Fibroblast of pulmonary artery (primary cell): ENCODE measurements around the gene PTP4A1.

Experiments used
- DNase-seq: peaks from one replicate; pipeline ENCODE4 v3.0.0-alpha.2; 2010; ENCODE audit warnings: low read depth
- H3K4me3 ChIP-seq: replicated peaks from 2 replicates; pipeline ENCODE4 v1.5.1; 2011; ENCODE audit warnings: low read depth, mild to moderate bottlenecking, control low read depth, low read length, moderate library complexity
- TF ChIP-seq, protein P1 (sequence below): IDR thresholded peaks from 2 replicates; pipeline ENCODE4 v1.5.1; 2011; ENCODE audit warnings: mild to moderate bottlenecking, control low read depth, low read length, inconsistent platforms; ENCODE audit errors: missing control alignments

The PTP4A1 gene

DNA sequence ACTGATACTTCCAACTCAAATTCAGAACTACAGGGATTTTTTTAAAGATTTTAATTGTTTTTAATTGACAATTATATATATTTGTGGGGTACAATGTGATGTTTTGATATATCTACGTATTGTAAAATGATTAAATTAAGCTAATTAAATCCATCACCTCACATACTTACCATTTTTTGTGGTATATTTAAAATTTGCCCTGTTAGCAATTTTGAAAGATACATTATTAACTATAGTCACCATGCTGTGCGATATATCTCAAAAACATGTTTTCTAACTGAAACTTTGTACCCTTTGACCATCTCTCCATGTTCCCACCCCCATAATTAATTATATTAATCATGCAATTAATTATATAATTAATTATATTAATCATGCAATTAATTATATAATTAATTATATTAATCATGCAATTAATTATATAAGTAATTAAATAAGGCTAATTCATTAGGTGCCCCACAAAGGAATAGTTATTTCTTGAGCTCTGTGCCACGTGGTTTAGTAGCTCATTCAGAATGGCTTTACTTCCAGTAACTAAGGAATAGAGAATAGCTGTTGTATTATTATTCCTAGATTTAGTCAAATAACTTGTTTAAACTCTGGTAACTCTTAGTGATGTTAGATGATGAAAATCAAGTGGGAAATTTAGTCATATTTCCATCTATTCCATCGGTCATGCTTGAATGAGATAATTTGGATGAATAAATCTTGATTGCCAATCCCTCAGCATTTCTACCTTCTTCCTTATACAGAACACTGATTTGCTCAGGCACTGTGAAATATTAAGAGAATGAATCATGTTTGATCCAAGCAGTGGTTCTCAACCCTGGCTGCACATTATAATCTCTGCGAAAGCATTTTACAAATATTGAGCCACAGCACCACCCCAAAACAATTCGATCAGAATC is 25.1 kb downstream of the PTP4A1 start:
- peak; percentile 8 for DNase-seq
- H3K4me3 ChIP-seq = peak overlapping the region; percentile 69
- TF ChIP-seq, protein P1, sequence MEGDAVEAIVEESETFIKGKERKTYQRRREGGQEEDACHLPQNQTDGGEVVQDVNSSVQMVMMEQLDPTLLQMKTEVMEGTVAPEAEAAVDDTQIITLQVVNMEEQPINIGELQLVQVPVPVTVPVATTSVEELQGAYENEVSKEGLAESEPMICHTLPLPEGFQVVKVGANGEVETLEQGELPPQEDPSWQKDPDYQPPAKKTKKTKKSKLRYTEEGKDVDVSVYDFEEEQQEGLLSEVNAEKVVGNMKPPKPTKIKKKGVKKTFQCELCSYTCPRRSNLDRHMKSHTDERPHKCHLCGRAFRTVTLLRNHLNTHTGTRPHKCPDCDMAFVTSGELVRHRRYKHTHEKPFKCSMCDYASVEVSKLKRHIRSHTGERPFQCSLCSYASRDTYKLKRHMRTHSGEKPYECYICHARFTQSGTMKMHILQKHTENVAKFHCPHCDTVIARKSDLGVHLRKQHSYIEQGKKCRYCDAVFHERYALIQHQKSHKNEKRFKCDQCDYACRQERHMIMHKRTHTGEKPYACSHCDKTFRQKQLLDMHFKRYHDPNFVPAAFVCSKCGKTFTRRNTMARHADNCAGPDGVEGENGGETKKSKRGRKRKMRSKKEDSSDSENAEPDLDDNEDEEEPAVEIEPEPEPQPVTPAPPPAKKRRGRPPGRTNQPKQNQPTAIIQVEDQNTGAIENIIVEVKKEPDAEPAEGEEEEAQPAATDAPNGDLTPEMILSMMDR = no peak

DNA sequence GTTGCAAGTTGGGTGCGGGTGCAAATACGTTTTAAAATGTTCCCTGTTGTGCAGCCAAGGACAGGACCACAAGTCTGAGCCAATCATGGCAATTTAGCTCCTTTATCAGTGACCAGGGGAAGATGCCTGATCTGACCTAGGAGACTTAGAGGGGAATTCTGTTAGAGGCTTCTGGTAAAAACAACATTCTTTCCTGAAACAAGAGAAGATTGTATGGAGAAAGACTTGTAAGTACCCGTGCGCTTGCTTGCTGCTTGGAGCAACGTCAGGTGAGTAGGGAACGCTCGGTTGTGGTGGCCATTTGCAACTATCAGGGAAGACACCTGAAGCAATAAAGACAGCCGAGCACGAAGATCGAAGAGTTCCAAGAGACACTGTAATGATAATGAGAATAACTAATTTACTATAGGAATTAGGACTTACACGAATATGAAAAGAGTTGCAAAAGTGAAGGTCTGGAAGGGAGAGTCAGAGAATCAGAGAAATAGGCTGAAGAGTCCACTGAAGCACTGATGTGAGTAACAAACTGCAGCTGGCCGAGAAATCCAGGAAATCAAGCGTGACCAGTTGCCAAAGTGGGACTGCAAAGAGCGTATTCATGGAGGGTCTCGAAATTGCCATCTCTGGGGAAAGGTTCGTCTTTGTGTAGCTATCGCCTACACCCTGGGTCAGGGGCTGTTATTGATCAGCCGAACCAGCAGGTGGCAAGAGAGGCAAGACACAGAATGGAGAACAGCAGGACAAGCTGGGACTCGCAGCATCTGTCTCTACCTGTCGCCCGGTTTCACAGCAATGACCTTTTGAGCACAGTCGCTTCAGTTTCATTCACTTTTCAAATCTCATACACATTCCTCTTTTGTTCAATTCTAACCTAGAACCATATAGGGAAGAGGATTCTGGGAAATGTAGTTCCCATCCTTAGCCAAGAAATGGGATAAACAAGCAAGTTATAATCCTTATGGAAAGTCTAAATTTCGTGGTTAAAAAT is 26.1 kb downstream of the PTP4A1 start:
- H3K4me3 ChIP-seq = peak overlapping the region; percentile 69
- TF ChIP-seq, protein P1 = peak; percentile 94
- peak; percentile 59 for DNase-seq

DNA sequence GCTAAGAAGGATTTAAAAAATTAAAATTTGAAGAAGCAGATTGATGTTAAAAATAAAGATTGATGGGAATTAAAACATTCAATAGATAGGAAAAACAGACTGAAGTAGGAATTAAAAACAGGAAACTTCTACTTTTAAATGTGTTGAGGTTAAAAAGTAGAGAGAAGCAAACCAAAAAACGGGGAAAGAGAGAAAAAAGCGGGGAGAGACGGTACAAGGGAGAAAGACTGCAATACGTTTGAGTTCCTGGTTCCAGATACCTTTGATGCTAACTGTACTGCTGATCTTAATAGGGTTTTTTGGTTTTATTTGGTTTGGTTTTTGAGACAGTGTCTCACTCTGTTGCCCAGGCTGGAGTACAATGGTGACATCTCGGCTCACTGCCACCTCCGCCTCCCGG is 27.0 kb downstream of the PTP4A1 start:
- H3K4me3 ChIP-seq = no peak overlapping the region
- TF ChIP-seq, protein P1 = no peak
- DNase-seq = no peak

DNA sequence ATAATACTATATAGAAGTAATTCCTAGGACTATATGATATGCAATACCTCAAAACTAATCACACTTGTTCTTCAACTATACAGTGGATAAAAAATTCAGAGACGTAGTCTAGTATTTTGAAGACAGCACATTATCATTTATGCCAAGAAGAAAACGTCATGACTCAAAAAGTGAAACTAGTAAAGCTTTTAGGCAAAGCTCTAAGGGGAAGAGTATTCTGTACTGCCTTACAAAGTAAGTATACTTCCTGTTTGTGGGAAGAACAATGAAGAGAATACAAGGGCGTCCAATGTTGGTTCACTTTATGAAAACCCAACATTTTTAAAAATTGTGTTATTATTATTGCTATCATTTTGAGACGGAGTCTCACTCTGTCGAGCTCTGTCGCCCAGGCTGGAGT is 27.9 kb downstream of the PTP4A1 start:
- no peak for DNase-seq
- TF ChIP-seq, protein P1 = no peak
- H3K4me3 ChIP-seq = no peak overlapping the region

DNA sequence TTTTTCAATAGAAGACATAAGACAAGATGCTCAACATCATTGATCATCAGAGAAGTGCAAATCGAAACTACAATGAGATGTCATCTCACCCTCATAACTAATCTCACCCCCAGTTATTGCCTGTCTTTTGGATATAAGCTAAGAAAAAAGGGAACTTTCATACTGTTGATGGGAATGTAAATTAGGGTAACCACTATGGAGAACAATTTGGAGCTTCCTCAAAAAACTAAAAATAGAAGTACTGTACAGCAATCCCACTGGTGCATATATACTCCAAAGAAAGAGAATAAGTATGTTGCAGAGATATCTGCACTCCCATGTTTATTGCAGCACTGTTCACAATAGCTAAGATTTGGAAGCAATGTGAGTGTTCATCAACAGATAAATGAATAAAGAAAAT is 37.0 kb downstream of the PTP4A1 start:
- no peak overlapping the region for H3K4me3 ChIP-seq
- TF ChIP-seq, protein P1 = no peak
- no peak for DNase-seq

DNA sequence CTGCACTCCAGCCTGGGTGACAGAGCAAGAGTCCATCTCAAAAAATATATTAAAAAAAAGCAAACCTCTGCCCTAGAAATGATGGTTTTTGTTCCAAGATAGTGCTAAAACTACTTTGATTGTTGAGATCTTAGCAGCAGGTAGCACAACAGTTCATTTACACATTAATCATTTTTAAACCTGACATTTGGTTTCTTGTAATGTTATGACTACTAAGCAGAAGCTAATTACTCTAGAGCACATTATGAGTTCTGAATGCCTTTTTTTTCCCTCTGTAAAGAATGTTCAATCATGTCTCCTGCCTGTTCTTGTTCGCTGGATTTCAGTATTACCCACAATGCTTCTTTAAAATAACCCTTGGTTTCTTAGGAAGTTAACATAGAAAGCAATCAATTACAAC is 38.7 kb downstream of the PTP4A1 start:
- DNase-seq = no peak
- TF ChIP-seq, protein P1 = no peak
- H3K4me3 ChIP-seq = no peak overlapping the region
